Smooth muscle cell of the brain vasculature (primary cell): ENCODE data around the gene WBP1L.
"Not testable (repeated sequence)": the region's sequence is repeated elsewhere in the genome, so short reads cannot be mapped to it uniquely, and the experiment has no call there.

Experiments used
- DNase-seq: peaks from one replicate; pipeline ENCODE4 v3.0.0-alpha.2; 2012; ENCODE audit warnings: low read depth, low spot score

WBP1L gene

GRCh38 chr10:102758933-102759262, 15.2 kb downstream of the WBP1L start:
- not testable (repeated sequence) for DNase-seq

GRCh38 chr10:102759497-102760210, 15.9 kb downstream of the WBP1L start:
- no peak for DNase-seq

- no peak for DNase-seq
Observed at GRCh38 chr10:102761981-102762380, 18.2 kb downstream of the WBP1L start.

- no peak for DNase-seq
Observed at GRCh38 chr10:102762401-102763015, 18.8 kb downstream of the WBP1L start.

- no peak for DNase-seq
Observed at GRCh38 chr10:102763037-102763607, 19.4 kb downstream of the WBP1L start.

- DNase-seq, result no peak
Observed at GRCh38 chr10:102764470-102765161, 20.9 kb downstream of the WBP1L start.

- no peak for DNase-seq
Observed at GRCh38 chr10:102765336-102765735, 21.6 kb downstream of the WBP1L start.

GRCh38 chr10:102767428-102768160, 23.8 kb downstream of the WBP1L start:
- no peak for DNase-seq

- no peak for DNase-seq
Observed at GRCh38 chr10:102769375-102770107, 25.8 kb downstream of the WBP1L start.

- DNase-seq, result no peak
Observed at GRCh38 chr10:102770108-102770482, 26.3 kb downstream of the WBP1L start.

- DNase-seq, result no peak
Observed at GRCh38 chr10:102770792-102771191, 27.0 kb downstream of the WBP1L start.

GRCh38 chr10:102773320-102773719, 29.6 kb downstream of the WBP1L start:
- DNase-seq, result no peak

GRCh38 chr10:102773986-102774385, 30.2 kb downstream of the WBP1L start:
- DNase-seq, result no peak

- DNase-seq, result no peak
Observed at GRCh38 chr10:102775201-102775934, 31.6 kb downstream of the WBP1L start.

- no peak for DNase-seq
Observed at GRCh38 chr10:102775935-102776669, 32.4 kb downstream of the WBP1L start.

GRCh38 chr10:102776779-102777456, 33.2 kb downstream of the WBP1L start:
- peak; percentile 88 for DNase-seq

GRCh38 chr10:102777711-102778453, 34.1 kb downstream of the WBP1L start:
- DNase-seq, result no peak

GRCh38 chr10:102778781-102779180, 35.0 kb downstream of the WBP1L start:
- no peak for DNase-seq
